Measurements from ENCODE around the gene SCD. TPM values are rescaled to one million over a fixed set of nuclear protein-coding genes. Genes with fewer than 3 reads are reported as not detected.
A peak's percentile ranks its signal among the peaks of the same experiment; 100 is the strongest.
"Not testable (repeated sequence)": the region's sequence is repeated elsewhere in the genome, so short reads cannot be mapped to it uniquely, and the experiment has no call there.

SCD gene
- total RNA-seq (10 to 100 TPM in 3 of 4 donors, 1 to 10 TPM in 1; 4.8 to 28.5 (median 12.5) TPM), polyA plus RNA-seq (100 to 1,000 TPM in 1 of 3 donors, 10 to 100 TPM in 1, 1 to 10 TPM in 1; 4.2 to 199 (median 15.7) TPM)

DNA sequence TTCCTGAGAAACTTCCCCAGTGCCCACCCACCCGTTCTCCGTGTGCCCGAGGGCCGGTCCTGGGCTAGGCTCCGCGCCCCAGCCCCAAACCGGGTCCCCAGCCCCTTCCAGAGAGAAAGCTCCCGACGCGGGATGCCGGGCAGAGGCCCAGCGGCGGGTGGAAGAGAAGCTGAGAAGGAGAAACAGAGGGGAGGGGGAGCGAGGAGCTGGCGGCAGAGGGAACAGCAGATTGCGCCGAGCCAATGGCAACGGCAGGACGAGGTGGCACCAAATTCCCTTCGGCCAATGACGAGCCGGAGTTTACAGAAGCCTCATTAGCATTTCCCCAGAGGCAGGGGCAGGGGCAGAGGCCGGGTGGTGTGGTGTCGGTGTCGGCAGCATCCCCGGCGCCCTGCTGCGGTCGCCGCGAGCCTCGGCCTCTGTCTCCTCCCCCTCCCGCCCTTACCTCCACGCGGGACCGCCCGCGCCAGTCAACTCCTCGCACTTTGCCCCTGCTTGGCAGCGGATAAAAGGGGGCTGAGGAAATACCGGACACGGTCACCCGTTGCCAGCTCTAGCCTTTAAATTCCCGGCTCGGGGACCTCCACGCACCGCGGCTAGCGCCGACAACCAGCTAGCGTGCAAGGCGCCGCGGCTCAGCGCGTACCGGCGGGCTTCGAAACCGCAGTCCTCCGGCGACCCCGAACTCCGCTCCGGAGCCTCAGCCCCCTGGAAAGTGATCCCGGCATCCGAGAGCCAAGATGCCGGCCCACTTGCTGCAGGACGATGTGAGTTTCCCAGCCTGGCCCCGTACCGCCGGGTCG is at the start of gene SCD:
Gene SCD, plus strand, starts transcription at position 469 of the 803 bp plus-strand sequence. Its CDS starts 272 bp downstream, at position 741.
- Histone ChIP-seq H3K27me3 (peaks cover 0 to 28% (median 8%) of the 10 kb centered on the region in 3 donors), H3K4me3 (peak within 1 kb of the TSS; percentile 32 to 61 (median 58)), H3K27ac (peak within 1 kb of the TSS in 3 of 4 donors; percentile 41 to 67 (median 64)), H3K36me3 (no peaks in the 10 kb centered on the region), H3K4me1 (peaks cover 0 to 30% (median 9%) of the 10 kb centered on the region in 4 donors), H3K9me3 (no peaks in the 10 kb centered on the region)
- intact Hi-C loops (cut with DNase I) = no loop called here
- 0% methylated on average over 73 of the region's 73 CpGs for WGBS, 2 donors
- peak; percentile 85 for DNase-seq
- TF ChIP-seq POLR2A (IDR thresholded peaks at IDR 0.05) = peak in 1 of 2 donors; percentile 45
- peak in 3 of 4 donors; percentile 79 to 90 (median 85) for TF ChIP-seq POLR2AphosphoS5 (IDR thresholded peaks at IDR 0.05)
- TF ChIP-seq, protein P1, sequence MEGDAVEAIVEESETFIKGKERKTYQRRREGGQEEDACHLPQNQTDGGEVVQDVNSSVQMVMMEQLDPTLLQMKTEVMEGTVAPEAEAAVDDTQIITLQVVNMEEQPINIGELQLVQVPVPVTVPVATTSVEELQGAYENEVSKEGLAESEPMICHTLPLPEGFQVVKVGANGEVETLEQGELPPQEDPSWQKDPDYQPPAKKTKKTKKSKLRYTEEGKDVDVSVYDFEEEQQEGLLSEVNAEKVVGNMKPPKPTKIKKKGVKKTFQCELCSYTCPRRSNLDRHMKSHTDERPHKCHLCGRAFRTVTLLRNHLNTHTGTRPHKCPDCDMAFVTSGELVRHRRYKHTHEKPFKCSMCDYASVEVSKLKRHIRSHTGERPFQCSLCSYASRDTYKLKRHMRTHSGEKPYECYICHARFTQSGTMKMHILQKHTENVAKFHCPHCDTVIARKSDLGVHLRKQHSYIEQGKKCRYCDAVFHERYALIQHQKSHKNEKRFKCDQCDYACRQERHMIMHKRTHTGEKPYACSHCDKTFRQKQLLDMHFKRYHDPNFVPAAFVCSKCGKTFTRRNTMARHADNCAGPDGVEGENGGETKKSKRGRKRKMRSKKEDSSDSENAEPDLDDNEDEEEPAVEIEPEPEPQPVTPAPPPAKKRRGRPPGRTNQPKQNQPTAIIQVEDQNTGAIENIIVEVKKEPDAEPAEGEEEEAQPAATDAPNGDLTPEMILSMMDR (IDR thresholded peaks at IDR 0.05) = no peak

DNA sequence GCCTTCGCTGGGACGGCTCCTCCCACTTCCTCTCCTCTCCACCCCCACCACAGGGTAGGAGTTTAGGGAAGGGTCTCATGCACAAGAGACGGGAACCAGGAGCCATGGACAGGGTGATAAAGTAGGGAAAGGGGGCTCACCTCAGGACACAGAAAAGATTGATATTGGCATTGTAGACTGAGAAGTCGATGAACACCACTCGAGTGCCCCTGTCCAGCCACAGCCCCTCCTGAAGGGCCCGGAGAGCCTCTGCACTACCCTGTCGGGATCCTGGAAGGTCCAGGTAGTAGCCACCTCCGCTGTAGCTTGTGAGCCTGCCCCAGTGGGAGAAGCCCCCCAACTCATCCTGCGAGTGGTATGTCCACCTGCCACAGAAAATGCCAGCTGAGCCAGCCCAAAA is 49.8 kb upstream of the SCD start:
- no peak overlapping the region for H3K4me3 ChIP-seq
- no peak for DNase-seq

DNA sequence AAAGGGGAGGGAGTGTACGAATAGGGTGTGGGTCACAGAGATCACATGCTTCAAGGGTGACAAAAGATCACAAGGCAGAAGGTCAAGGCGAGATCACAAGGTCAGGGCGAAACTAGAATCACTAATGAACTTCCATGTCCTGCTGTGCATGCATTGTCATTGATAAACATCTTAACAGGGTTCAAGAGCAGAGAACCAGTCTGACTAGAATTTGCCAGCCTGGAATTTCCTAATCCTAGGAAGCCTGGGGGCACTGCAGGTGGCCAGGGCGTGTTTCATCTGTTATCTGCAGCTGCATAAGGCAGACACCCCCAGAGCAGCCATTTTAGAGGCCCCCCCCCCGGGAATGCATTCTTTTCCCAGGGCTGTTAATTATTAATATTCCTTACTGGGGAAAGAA is 45.9 kb upstream of the SCD start:
- H3K4me3 ChIP-seq; DNase-seq; intact Hi-C loops (cut with DNase I); H3K36me3 ChIP-seq; H3K9me3 ChIP-seq; H3K4me1 ChIP-seq; H3K27ac ChIP-seq: not testable (repeated sequence)
- H3K27me3 ChIP-seq = peaks cover 0 to 36% (median 0%) of the 10 kb centered on the region in 3 donors
- WGBS, 2 donors = 57 to 70% methylated on average over 5 of the region's 5 CpGs

More for the DNA sequence above, 49.8 kb upstream of the SCD start:
- intact Hi-C loops (cut with DNase I) = no loop called here
- TF ChIP-seq POLR2A (IDR thresholded peaks at IDR 0.05) (no peak), POLR2AphosphoS5 (IDR thresholded peaks at IDR 0.05) (no peak), EP300 (IDR thresholded peaks at IDR 0.05) (no peak)
- TF ChIP-seq, protein P1 (IDR thresholded peaks at IDR 0.05) = no peak
- H3K9me3 ChIP-seq = no peaks in the 10 kb centered on the region
- no peaks in the 10 kb centered on the region for H3K36me3 ChIP-seq
- peaks cover 0 to 18% (median 0%) of the 10 kb centered on the region in 3 donors for H3K27me3 ChIP-seq
- 73% methylated on average over 9 of the region's 9 CpGs for WGBS, 2 donors
- no peak overlapping the region for H3K27ac ChIP-seq
- H3K4me1 ChIP-seq = no peaks in the 10 kb centered on the region

DNA sequence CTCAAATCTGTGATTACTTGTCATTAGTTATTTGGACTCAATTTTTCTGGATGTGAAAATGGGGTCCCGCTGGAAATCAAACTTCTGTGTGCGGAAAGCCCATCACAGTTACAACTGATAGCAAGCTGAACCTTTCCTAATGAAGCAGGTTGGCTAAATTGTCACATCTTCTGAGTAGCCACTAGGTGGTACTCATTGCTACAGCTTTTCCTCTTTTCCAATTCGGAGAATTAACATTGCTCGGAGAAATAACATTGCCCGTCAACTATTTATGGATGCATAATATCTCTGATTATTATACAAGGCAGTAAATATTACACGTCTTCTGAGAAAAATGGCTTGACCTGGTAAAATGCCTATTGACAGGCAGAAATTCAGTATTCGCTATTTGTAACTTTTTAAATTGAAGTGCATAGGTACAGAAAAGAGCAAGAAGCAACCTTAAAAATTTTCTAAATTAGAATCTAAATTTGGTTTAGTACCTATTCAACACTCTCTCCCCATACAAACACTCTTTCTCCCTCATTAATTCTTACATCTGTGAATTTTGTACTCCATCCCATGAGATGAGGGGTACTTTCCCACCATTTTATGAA is 43.2 kb upstream of the SCD start:
- H3K36me3 ChIP-seq = no peaks in the 10 kb centered on the region
- H3K9me3 ChIP-seq = no peaks in the 10 kb centered on the region
- no peak for DNase-seq
- no peak for TF ChIP-seq POLR2A (IDR thresholded peaks at IDR 0.05)
- TF ChIP-seq, protein P1 (IDR thresholded peaks at IDR 0.05) = peak; percentile 27 to 43 (median 33)
- peaks cover 0 to 40% (median 0%) of the 10 kb centered on the region in 3 donors for H3K27me3 ChIP-seq
- no peak overlapping the region for H3K27ac ChIP-seq
- no peak overlapping the region for H3K4me3 ChIP-seq
- intact Hi-C loops (cut with DNase I) = no loop called here
- 20 to 33% methylated on average over 7 of the region's 7 CpGs for WGBS, 2 donors
- no peaks in the 10 kb centered on the region for H3K4me1 ChIP-seq

DNA sequence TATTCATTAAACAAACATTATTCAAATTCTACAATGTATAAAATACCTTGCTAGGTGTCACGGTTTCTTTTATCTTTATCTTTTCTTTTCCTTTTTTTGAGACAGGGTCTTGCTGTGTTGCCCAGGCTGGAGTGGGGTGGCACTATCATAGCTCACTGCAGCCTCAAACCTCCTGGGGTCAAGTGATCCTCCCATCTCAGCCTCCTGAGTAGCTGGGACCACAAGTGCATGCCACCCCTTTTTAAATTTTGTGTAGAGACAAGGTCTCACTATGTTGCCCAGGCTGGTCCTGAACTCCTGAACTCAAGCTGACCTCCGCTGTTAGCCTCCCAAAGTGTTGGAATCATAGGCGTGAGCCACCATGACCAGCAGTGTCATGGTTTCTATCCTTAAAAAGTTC is 42.6 kb upstream of the SCD start:
- H3K27me3 ChIP-seq = peaks cover 0 to 40% (median 0%) of the 10 kb centered on the region in 3 donors
- intact Hi-C loops (cut with DNase I) = no loop called here
- WGBS, 2 donors = 74 to 90% methylated on average over 3 of the region's 3 CpGs

More for the DNA sequence above, 42.6 kb upstream of the SCD start:
- DNase-seq = no peak
- no peak overlapping the region for H3K27ac ChIP-seq
- H3K36me3 ChIP-seq = no peaks in the 10 kb centered on the region
- H3K4me1 ChIP-seq = no peaks in the 10 kb centered on the region
- TF ChIP-seq POLR2AphosphoS5 (IDR thresholded peaks at IDR 0.05) (no peak), EP300 (IDR thresholded peaks at IDR 0.05) (no peak), POLR2A (IDR thresholded peaks at IDR 0.05) (no peak)
- TF ChIP-seq, protein P1 (IDR thresholded peaks at IDR 0.05) = no peak
- H3K4me3 ChIP-seq = no peak overlapping the region
- H3K9me3 ChIP-seq = no peaks in the 10 kb centered on the region

Measured in sigmoid colon (tissue), 7 donors.